Activated CD4-positive, alpha-beta memory T cell treated with anti-CD3 and anti-CD28 coated beads for 36 hours (primary cell): Measurements from ENCODE around the gene RNU1-2. TPM values are rescaled to one million over a fixed set of nuclear protein-coding genes. Genes with fewer than 3 reads are reported as not detected.
A peak's percentile ranks its signal among the peaks of the same experiment; 100 is the strongest.
"Not testable (repeated sequence)": the region's sequence is repeated elsewhere in the genome, so short reads cannot be mapped to it uniquely, and the experiment has no call there.

ENCODE experiments used
- CTCF ChIA-PET: fragments of 350-600 bp; sonication (Branson Sonifier 250); formaldehyde crosslinking; loops from one replicate; lab custom pipeline; 2021; ENCODE audit warnings: antibody characterized with exemption, inconsistent platforms; lab: Charles Lee
- POLR2A ChIA-PET: fragments of 350-600 bp; sonication (Branson Sonifier 250); formaldehyde crosslinking; loops from one replicate; lab custom pipeline; 2021; ENCODE audit warnings: antibody characterized with exemption; lab: Charles Lee
- DNase-seq: peaks from one replicate; pipeline ENCODE4 v3.0.0-alpha.2; 2020
- H3K27ac Mint-ChIP-seq: one replicate; pipeline ENCODE4 v1.8.0; 2021; ENCODE audit warnings: mixed read lengths
- H3K27me3 Mint-ChIP-seq: one replicate; pipeline ENCODE4 v1.8.0; 2021; ENCODE audit warnings: mixed read lengths
- H3K36me3 Mint-ChIP-seq: one replicate; pipeline ENCODE4 v1.8.0; 2021; ENCODE audit warnings: mixed read lengths
- H3K4me1 Mint-ChIP-seq: one replicate; pipeline ENCODE4 v1.8.0; 2021; ENCODE audit warnings: low read depth, mixed read lengths
- H3K4me3 Mint-ChIP-seq: one replicate; pipeline ENCODE4 v1.8.0; 2021; ENCODE audit warnings: mild to moderate bottlenecking, mixed read lengths
- H3K9me3 Mint-ChIP-seq: one replicate; pipeline ENCODE4 v1.8.0; 2021; ENCODE audit warnings: mixed read lengths
- intact Hi-C: fragments of 100-400 bp; cut with micrococcal nuclease; formaldehyde crosslinking; loops from one replicate; pipeline ENCODE4 v1.15.1; 2023
- total RNA-seq, 2 experiments: library from RNA; stranded (reverse); gene quantifications; one replicate each; pipeline ENCODE4 v1.2.3, GENCODE V29; 2021

RNU1-2 gene
- total RNA-seq = 1,000 to 10,000 TPM; 1,390 to 1,409 TPM

DNA sequence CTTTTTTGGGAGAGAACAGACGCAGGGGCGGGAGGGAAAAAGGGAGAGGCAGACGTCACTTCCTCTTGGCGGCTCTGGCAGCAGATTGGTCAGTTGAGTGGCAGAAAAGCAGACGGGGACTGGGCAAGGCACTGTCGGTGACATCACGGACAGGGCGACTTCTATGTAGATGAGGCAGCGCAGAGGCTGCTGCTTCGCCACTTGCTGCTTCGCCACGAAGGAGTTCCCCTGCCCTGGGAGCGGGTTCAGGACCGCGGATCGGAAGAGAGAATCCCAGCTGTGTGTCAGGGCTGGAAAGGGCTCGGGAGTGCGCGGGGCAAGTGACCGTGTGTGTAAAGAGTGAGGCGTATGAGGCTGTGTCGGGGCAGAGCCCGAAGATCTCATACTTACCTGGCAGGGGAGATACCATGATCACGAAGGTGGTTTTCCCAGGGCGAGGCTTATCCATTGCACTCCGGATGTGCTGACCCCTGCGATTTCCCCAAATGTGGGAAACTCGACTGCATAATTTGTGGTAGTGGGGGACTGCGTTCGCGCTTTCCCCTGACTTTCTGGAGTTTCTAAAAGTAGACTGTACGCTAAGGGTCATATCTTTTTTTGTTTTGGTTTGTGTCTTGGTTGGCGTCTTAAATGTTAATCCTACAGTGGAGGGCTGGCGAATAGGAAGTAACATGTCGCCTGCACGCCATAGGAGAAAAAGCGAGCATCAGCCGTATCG is at the start of gene RNU1-2:
Gene RNU1-2 (plus strand): TSS at position 383 of the 718 bp plus-strand sequence.
- H3K27ac Mint-ChIP-seq = peak within 1 kb of the TSS; percentile 97
- POLR2A ChIA-PET = interaction anchor here (0.7 to 1.7 kb wide), 4 partner anchors 9 to 382 kb away, joined by 3 to 45 read pairs (median 4); partner anchors contain the start of gene RNU1-1
- peak; percentile 85 for DNase-seq
- H3K36me3 Mint-ChIP-seq, H3K27me3 Mint-ChIP-seq, CTCF ChIA-PET, H3K9me3 Mint-ChIP-seq: not testable (repeated sequence)
- H3K4me1 Mint-ChIP-seq = peaks cover 30% of the 10 kb centered on the region
- H3K4me3 Mint-ChIP-seq = peak within 1 kb of the TSS; percentile 76
- intact Hi-C loops = loop anchor here (1.0 kb wide), 1 partner anchor 9 kb away; no protein-coding TSS in a partner anchor

GRCh38 chr1:16856201-16856600 is 39.6 kb upstream of the RNU1-2 start:
- H3K4me3 Mint-ChIP-seq, intact Hi-C loops, H3K27ac Mint-ChIP-seq, H3K27me3 Mint-ChIP-seq, H3K36me3 Mint-ChIP-seq, POLR2A ChIA-PET, H3K9me3 Mint-ChIP-seq, CTCF ChIA-PET, DNase-seq, H3K4me1 Mint-ChIP-seq: not testable (repeated sequence)

- H3K4me1 Mint-ChIP-seq, intact Hi-C loops, CTCF ChIA-PET, POLR2A ChIA-PET, DNase-seq, H3K4me3 Mint-ChIP-seq, H3K9me3 Mint-ChIP-seq, H3K27ac Mint-ChIP-seq, H3K36me3 Mint-ChIP-seq, H3K27me3 Mint-ChIP-seq: not testable (repeated sequence)
Observed at GRCh38 chr1:16859167-16860041, 36.4 kb upstream of the RNU1-2 start.

GRCh38 chr1:16860048-16860447 is 35.7 kb upstream of the RNU1-2 start:
- H3K27me3 Mint-ChIP-seq, H3K9me3 Mint-ChIP-seq, H3K27ac Mint-ChIP-seq, CTCF ChIA-PET, intact Hi-C loops, DNase-seq, H3K4me1 Mint-ChIP-seq, H3K4me3 Mint-ChIP-seq, H3K36me3 Mint-ChIP-seq, POLR2A ChIA-PET: not testable (repeated sequence)

- DNase-seq, intact Hi-C loops, H3K4me1 Mint-ChIP-seq, H3K4me3 Mint-ChIP-seq, H3K36me3 Mint-ChIP-seq, H3K27me3 Mint-ChIP-seq, POLR2A ChIA-PET, H3K9me3 Mint-ChIP-seq, CTCF ChIA-PET, H3K27ac Mint-ChIP-seq: not testable (repeated sequence)
Observed at GRCh38 chr1:16861832-16862245, 33.9 kb upstream of the RNU1-2 start.

DNA sequence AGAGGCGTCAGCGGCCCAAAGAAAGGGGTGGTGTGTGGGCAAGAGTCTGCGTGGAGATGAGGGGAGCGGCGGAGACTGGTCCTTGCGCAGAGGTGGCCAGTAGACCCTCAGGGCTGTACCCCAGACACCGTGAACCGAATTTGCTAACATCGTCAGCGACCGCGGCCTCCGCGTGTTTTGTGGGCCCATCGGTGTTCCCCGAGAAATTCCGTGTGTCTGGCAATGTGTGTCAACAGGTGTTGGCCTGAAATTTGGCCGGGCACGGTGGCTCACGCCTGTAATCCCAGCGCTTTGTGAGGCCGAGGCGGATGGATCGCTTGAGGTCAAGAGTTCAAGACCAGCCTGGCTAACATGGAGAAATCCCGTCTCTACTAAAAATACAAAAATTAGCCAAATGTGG is 33.4 kb upstream of the RNU1-2 start:
- H3K36me3 Mint-ChIP-seq, H3K4me3 Mint-ChIP-seq, intact Hi-C loops, H3K9me3 Mint-ChIP-seq, H3K27ac Mint-ChIP-seq, H3K27me3 Mint-ChIP-seq, H3K4me1 Mint-ChIP-seq, CTCF ChIA-PET, POLR2A ChIA-PET, DNase-seq: not testable (repeated sequence)

GRCh38 chr1:16863024-16863423 is 32.8 kb upstream of the RNU1-2 start:
- H3K4me3 Mint-ChIP-seq, intact Hi-C loops, POLR2A ChIA-PET, CTCF ChIA-PET, H3K9me3 Mint-ChIP-seq, H3K36me3 Mint-ChIP-seq, H3K27ac Mint-ChIP-seq, H3K4me1 Mint-ChIP-seq, H3K27me3 Mint-ChIP-seq, DNase-seq: not testable (repeated sequence)

- H3K36me3 Mint-ChIP-seq, POLR2A ChIA-PET, H3K27ac Mint-ChIP-seq, intact Hi-C loops, H3K4me3 Mint-ChIP-seq, CTCF ChIA-PET, DNase-seq, H3K4me1 Mint-ChIP-seq, H3K9me3 Mint-ChIP-seq: not testable (repeated sequence)
- H3K27me3 Mint-ChIP-seq = peaks cover 13% of the 10 kb centered on the region
Observed at GRCh38 chr1:16866926-16867707, 28.7 kb upstream of the RNU1-2 start.

- CTCF ChIA-PET, H3K4me1 Mint-ChIP-seq, H3K27ac Mint-ChIP-seq, DNase-seq, H3K9me3 Mint-ChIP-seq, intact Hi-C loops, POLR2A ChIA-PET, H3K4me3 Mint-ChIP-seq, H3K36me3 Mint-ChIP-seq: not testable (repeated sequence)
- H3K27me3 Mint-ChIP-seq = peaks cover 19% of the 10 kb centered on the region
Observed at GRCh38 chr1:16868787-16869186, 27.0 kb upstream of the RNU1-2 start.

DNA sequence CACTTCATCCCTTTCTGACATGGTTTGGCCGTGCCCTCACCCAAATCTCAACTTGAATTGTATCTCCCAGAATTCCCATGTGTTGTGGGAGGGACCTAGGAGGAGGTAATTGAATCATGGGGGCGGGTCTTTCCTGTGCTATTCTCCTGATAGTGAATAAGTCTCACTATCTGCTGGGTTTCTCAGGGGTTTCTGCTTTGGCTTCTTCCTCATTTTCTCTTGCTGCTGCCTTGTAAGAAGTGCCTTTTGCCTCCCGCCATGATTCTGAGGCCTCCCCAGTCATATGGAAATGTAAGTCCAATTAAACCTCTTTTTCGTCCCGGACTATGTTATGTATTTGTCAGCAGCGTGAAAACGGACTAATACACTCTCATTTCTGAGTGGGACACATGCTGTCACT is 25.8 kb upstream of the RNU1-2 start:
- DNase-seq, H3K4me1 Mint-ChIP-seq, POLR2A ChIA-PET, H3K36me3 Mint-ChIP-seq, CTCF ChIA-PET, H3K4me3 Mint-ChIP-seq, H3K9me3 Mint-ChIP-seq, intact Hi-C loops, H3K27ac Mint-ChIP-seq: not testable (repeated sequence)
- peaks cover 18% of the 10 kb centered on the region for H3K27me3 Mint-ChIP-seq

GRCh38 chr1:16871171-16871570 is 24.6 kb upstream of the RNU1-2 start:
- CTCF ChIA-PET, intact Hi-C loops, H3K36me3 Mint-ChIP-seq, DNase-seq, H3K27ac Mint-ChIP-seq, H3K4me1 Mint-ChIP-seq, H3K4me3 Mint-ChIP-seq, H3K9me3 Mint-ChIP-seq, POLR2A ChIA-PET: not testable (repeated sequence)
- H3K27me3 Mint-ChIP-seq = peaks cover 28% of the 10 kb centered on the region
